Type B pancreatic cell (in vitro differentiated cells): ENCODE measurements around the gene ZNF454. TPM values are rescaled to one million over a fixed set of nuclear protein-coding genes. Genes with fewer than 3 reads are reported as not detected.

ENCODE experiments used
- DNase-seq: peaks from one replicate; pipeline ENCODE4 v3.0.0; 2021; ENCODE audit warnings: mixed read lengths; ENCODE audit not compliant: unreplicated experiment; ENCODE audit errors: extremely low spot score
- H3K27ac Mint-ChIP-seq: 2 replicates; pipeline ENCODE4 v1.8.0; 2021; ENCODE audit warnings: mild to moderate bottlenecking, mixed read lengths
- H3K27me3 Mint-ChIP-seq: 2 replicates; pipeline ENCODE4 v1.8.0; 2021; ENCODE audit warnings: mixed read lengths
- H3K36me3 Mint-ChIP-seq: 2 replicates; pipeline ENCODE4 v1.8.0; 2021; ENCODE audit warnings: mixed read lengths
- H3K4me1 Mint-ChIP-seq: one replicate; pipeline ENCODE4 v1.8.0; 2021; ENCODE audit warnings: mixed read lengths; ENCODE audit not compliant: unreplicated experiment
- H3K4me3 Mint-ChIP-seq: 2 replicates; pipeline ENCODE4 v1.8.0; 2021; ENCODE audit warnings: mild to moderate bottlenecking, mixed read lengths
- H3K9me3 Mint-ChIP-seq: 2 replicates; pipeline ENCODE4 v1.8.0; 2021; ENCODE audit warnings: mixed read lengths
- CTCF ChIP-seq: fragments of 200-600 bp; sonication (generic); conservative IDR thresholded peaks from 2 replicates; pipeline ENCODE4 v1.5.0; 2021; ENCODE audit warnings: antibody characterized with exemption, mild to moderate bottlenecking
- long read RNA-seq: library from polyadenylated mRNA; unstranded; transcript quantifications from one replicate; pipeline ENCODE4 v2.0.0, GENCODE V29; 2020
- total RNA-seq: library from RNA; stranded (reverse); gene quantifications from 2 replicates; pipeline ENCODE4 v1.2.1, GENCODE V29; 2021; ENCODE audit warnings: low replicate concordance

The ZNF454 gene
- 0.12 TPM in 1 of 2 replicates, not detected in the other for total RNA-seq
- long read RNA-seq: 0 reads

GRCh38 chr5:178940569-178941360, at the start of gene ZNF454:
ZNF454 (plus strand) TSS chr5:178941198; CDS start chr5:178942792, 1,594 bp downstream.
- Mint-ChIP-seq H3K9me3 (peaks cover 52% of the 10 kb centered on the region), H3K27ac (no peak within 1 kb of the TSS), H3K36me3 (peaks cover 7% of the 10 kb centered on the region), H3K4me1 (no peaks in the 10 kb centered on the region), H3K4me3 (no peak within 1 kb of the TSS), H3K27me3 (no peaks in the 10 kb centered on the region)
- DNase-seq: no peak
- no peak for TF ChIP-seq CTCF

- DNase-seq: peak; percentile 80
- H3K27ac Mint-ChIP-seq: peak within 1 kb of the TSS; percentile 90
- no peaks in the 10 kb centered on the region for H3K9me3 Mint-ChIP-seq
- H3K4me3 Mint-ChIP-seq: peak within 1 kb of the TSS; percentile 95
- H3K4me1 Mint-ChIP-seq: no peaks in the 10 kb centered on the region
- no peaks in the 10 kb centered on the region for H3K27me3 Mint-ChIP-seq
- TF ChIP-seq CTCF: no peak
- peaks cover 26% of the 10 kb centered on the region for H3K36me3 Mint-ChIP-seq
These were observed 45.1 kb upstream of the ZNF454 start, which contains the start of gene ZFP2 for GRCh38 chr5:178895615-178896571. ZFP2 (plus strand) TSS chr5:178895913; CDS start chr5:178931314, 35,401 bp downstream.

- Mint-ChIP-seq H3K36me3 (peaks cover 36% of the 10 kb centered on the region), H3K9me3 (no peaks in the 10 kb centered on the region), H3K27me3 (no peaks in the 10 kb centered on the region), H3K4me1 (no peaks in the 10 kb centered on the region), H3K27ac (no peak overlapping the region), H3K4me3 (no peak overlapping the region)
- DNase-seq: no peak
- peak; percentile 12 for TF ChIP-seq CTCF
These were observed 41.7 kb upstream of the ZNF454 start for GRCh38 chr5:178899289-178899688.

GRCh38 chr5:178902849-178903248, 38.1 kb upstream of the ZNF454 start:
- no peak for TF ChIP-seq CTCF
- no peak for DNase-seq
- Mint-ChIP-seq H3K27me3 (no peaks in the 10 kb centered on the region), H3K9me3 (no peaks in the 10 kb centered on the region), H3K4me3 (no peak overlapping the region), H3K4me1 (no peaks in the 10 kb centered on the region), H3K36me3 (peaks cover 40% of the 10 kb centered on the region), H3K27ac (no peak overlapping the region)

GRCh38 chr5:178931846-178932760, 8.9 kb upstream of the ZNF454 start:
- H3K36me3 Mint-ChIP-seq: peaks cover 42% of the 10 kb centered on the region
- H3K27ac Mint-ChIP-seq: no peak overlapping the region
- H3K27me3 Mint-ChIP-seq: no peaks in the 10 kb centered on the region
- no peak overlapping the region for H3K4me3 Mint-ChIP-seq
- no peak for TF ChIP-seq CTCF
- no peaks in the 10 kb centered on the region for H3K4me1 Mint-ChIP-seq
- no peak for DNase-seq
- peaks cover 53% of the 10 kb centered on the region for H3K9me3 Mint-ChIP-seq
